HepG2 (cell line): ENCODE results near the gene ZNF287. TPM values are rescaled to one million over a fixed set of nuclear protein-coding genes. Genes with fewer than 3 reads are reported as not detected.

Experiments
- ATF3 ChIP-seq: sonication (generic); formaldehyde crosslinking; IDR thresholded peaks from 2 replicates; pipeline ENCODE4 v1.4.0; 2020; ENCODE audit warnings: missing genetic modification reagents
- CEBPB ChIP-seq: IDR thresholded peaks from 2 replicates; pipeline ENCODE4 v1.6.1; 2011; ENCODE audit warnings: low read depth, low read length, improper control_type of control experiment, borderline replicate concordance
- CEBPG ChIP-seq: IDR thresholded peaks from 2 replicates; pipeline ENCODE4 v1.6.1; 2016
- FOXA1 ChIP-seq, 2 experiments: fragments of 450-650 bp in 1 of 2; sonication (generic) in 1 of 2; formaldehyde crosslinking in 1 of 2; IDR thresholded peaks; 2 replicates each; pipeline versions ENCODE4 v1.4.0 to v1.6.1; 2016 to 2020; ENCODE audit warnings: missing genetic modification reagents in 1 of 2
- GABPA ChIP-seq, 2 experiments: IDR thresholded peaks; 2 replicates each; pipeline ENCODE4 v1.6.1; 2011 to 2016; ENCODE audit warnings: low read depth in 2 of 2, low read length in 1 of 2, missing biosample characterization in 1 of 2, missing genetic modification characterization in 1 of 2
- GRHL1 ChIP-seq: sonication (generic); formaldehyde crosslinking; conservative IDR thresholded peaks from 2 replicates; pipeline ENCODE4 v1.8.0; 2022; ENCODE audit warnings: missing genetic modification reagents
- HMGXB3 ChIP-seq: sonication (generic); formaldehyde crosslinking; IDR thresholded peaks from 2 replicates; pipeline ENCODE4 v1.4.0; 2020; ENCODE audit warnings: missing genetic modification reagents, borderline replicate concordance
- PAXIP1 ChIP-seq: sonication (generic); formaldehyde crosslinking; conservative IDR thresholded peaks from 2 replicates; pipeline ENCODE4 v1.4.0; 2020; ENCODE audit warnings: mild to moderate bottlenecking, missing genetic modification reagents, moderate library complexity
- REXO4 ChIP-seq: sonication (generic); formaldehyde crosslinking; IDR thresholded peaks from 2 replicates; pipeline ENCODE4 v1.8.0; 2022; ENCODE audit warnings: missing genetic modification reagents, mild to moderate bottlenecking, borderline replicate concordance
- SAP130 ChIP-seq: IDR thresholded peaks from 2 replicates; pipeline ENCODE4 v1.6.1; 2016; ENCODE audit warnings: low read depth
- SNRNP70 ChIP-seq: fragments of 200-400 bp; formaldehyde crosslinking; IDR thresholded peaks from 2 replicates; pipeline ENCODE4 v1.6.1; 2017; ENCODE audit warnings: mild to moderate bottlenecking, low read depth, low read length, moderate library complexity
- SOX5 ChIP-seq: IDR thresholded peaks from 2 replicates; pipeline ENCODE4 v1.6.1; 2016; ENCODE audit warnings: borderline replicate concordance
- TAF15 ChIP-seq: fragments of 200-400 bp; formaldehyde crosslinking; IDR thresholded peaks from one replicate; pipeline ENCODE4 v1.6.1; 2018; ENCODE audit warnings: mild to moderate bottlenecking, low read depth, low read length; ENCODE audit not compliant: poor library complexity, severe bottlenecking
- TGIF2 ChIP-seq: IDR thresholded peaks from 2 replicates; pipeline ENCODE4 v1.6.1; 2016; ENCODE audit warnings: control low read depth, missing compliant biosample characterization
- ZEB1 ChIP-seq: IDR thresholded peaks from 2 replicates; pipeline ENCODE4 v1.6.1; 2012; ENCODE audit warnings: mild to moderate bottlenecking, low read depth, inconsistent platforms; ENCODE audit not compliant: insufficient replicate concordance
- ZNF12 ChIP-seq: sonication (generic); formaldehyde crosslinking; IDR thresholded peaks from 2 replicates; pipeline ENCODE4 v1.5.0; 2020; ENCODE audit warnings: missing genetic modification reagents
- ZNF547 ChIP-seq: sonication (generic); formaldehyde crosslinking; IDR thresholded peaks from 2 replicates; pipeline ENCODE4 v1.5.1; 2020; ENCODE audit warnings: mild to moderate bottlenecking, missing genetic modification reagents
- ZNF709 ChIP-seq: sonication (generic); formaldehyde crosslinking; IDR thresholded peaks from 2 replicates; pipeline ENCODE4 v1.5.0; 2020; ENCODE audit warnings: mild to moderate bottlenecking, missing genetic modification reagents
- polyA plus RNA-seq, 8 experiments: library from polyadenylated mRNA; depleted of rRNA in 3 of 8; stranded (reverse) in 7 of 8; unstranded in 1 of 8; fragments of >200 nt; fragmentation: Illumina TruSeq in 4 of 8; extraction: Trizol in 4 of 8; gene quantifications; 2 replicates each; pipeline versions ENCODE4 v1.2.1 to v1.2.3, GENCODE V29; 2011 to 2016; ENCODE audit warnings: low read depth in 4 of 8, missing spikeins in 1 of 8, mixed read lengths in 1 of 8; ENCODE audit not compliant: insufficient read depth in 1 of 8
- total RNA-seq, 5 experiments: library from RNA; depleted of rRNA; stranded (reverse); fragments of >200 nt; fragmentation: Illumina TruSeq; extraction: Trizol; gene quantifications; 2 replicates each; pipeline ENCODE4 v1.2.3, GENCODE V29; 2016; ENCODE audit warnings: low read depth in 1 of 5

ZNF287 gene
- total and polyA plus RNA-seq, 2 of the 13 experiments (the other 11 are each of a cell fraction or from before 2014, with no cell fraction given) = 0.21 TPM; not detected in 1

- TF ChIP-seq HMGXB3 (CRISPR knock-in tag) = 0 out of 2 replicates have a peak, but pooled peaks have one; percentile 21
- TF ChIP-seq TGIF2 (CRISPR knock-in tag) = no peak
- TF ChIP-seq SNRNP70 = no peak
- TF ChIP-seq CEBPB = peak; percentile 28; the same call in 1 of the 2 replicates
- no peak for TF ChIP-seq FOXA1 (IDR thresholded peaks at IDR 0.05)
- no peak for TF ChIP-seq FOXA1 (CRISPR knock-in tag; IDR thresholded peaks at IDR 0.05)
- TF ChIP-seq ZNF547 (CRISPR knock-in tag) = no peak
- TF ChIP-seq REXO4 (CRISPR knock-in tag) = no peak
- TF ChIP-seq ZNF709 (CRISPR knock-in tag) = no peak
- TF ChIP-seq ZEB1 = no peak
- 0 out of 2 replicates have a peak, but pooled peaks have one; percentile 17 for TF ChIP-seq SOX5
- no peak for TF ChIP-seq GRHL1
- TF ChIP-seq CEBPG = peak; percentile 51
- 0 out of 2 replicates have a peak, but pooled peaks have one; percentile 40 for TF ChIP-seq ZNF12 (CRISPR knock-in tag)
- TF ChIP-seq GABPA (IDR thresholded peaks at IDR 0.05; ENCODE audit: low read depth, low read length) = no peak
- TF ChIP-seq GABPA (CRISPR knock-in tag; IDR thresholded peaks at IDR 0.05; ENCODE audit: low read depth) = 0 out of 2 replicates have a peak, but pooled peaks have one; percentile 28
- peak; percentile 33; the same call in 1 of the 2 replicates for TF ChIP-seq PAXIP1 (CRISPR knock-in tag)
- TF ChIP-seq SAP130 = peak; percentile 61
- TF ChIP-seq ATF3 (CRISPR knock-in tag) = no peak
- TF ChIP-seq TAF15 = no peak
Observed at GRCh38 chr17:16521070-16521727, 47.8 kb downstream of the ZNF287 start (continued).
